K562 (cell line): Measurements from ENCODE around the gene ZNF429. TPM values are rescaled to one million over a fixed set of nuclear protein-coding genes. Genes with fewer than 3 reads are reported as not detected.
A peak's percentile ranks its signal among the peaks of the same experiment; 100 is the strongest.

Experiments
- ARID3A ChIP-seq: IDR thresholded peaks from 2 replicates; pipeline ENCODE4 v1.6.1; 2012; ENCODE audit warnings: low read depth, low read length, improper control_type of control experiment, borderline replicate concordance
- ARNT ChIP-seq, 2 experiments: fragments of 450-650 bp; IDR thresholded peaks; 2 replicates each; pipeline ENCODE4 v1.6.1; 2016; ENCODE audit warnings: mild to moderate bottlenecking in 1 of 2
- DNMT1 ChIP-seq: fragments of 450-650 bp; IDR thresholded peaks from 2 replicates; pipeline ENCODE4 v1.6.1; 2016; ENCODE audit warnings: antibody characterized with exemption, mild to moderate bottlenecking
- EP300 ChIP-seq: IDR thresholded peaks from 2 replicates; pipeline ENCODE4 v1.6.1; 2012; ENCODE audit warnings: low read length, improper control_type of control experiment
- ETS1 ChIP-seq: conservative IDR thresholded peaks from 2 replicates; pipeline ENCODE4 v1.6.1; 2011; ENCODE audit warnings: low read depth, mild to moderate bottlenecking, low read length; ENCODE audit not compliant: control insufficient read depth
- FOXA1 ChIP-seq: fragments of 450-650 bp; IDR thresholded peaks from 2 replicates; pipeline ENCODE4 v1.6.1; 2016; ENCODE audit warnings: mild to moderate bottlenecking, borderline replicate concordance
- MLLT1 ChIP-seq, 2 experiments: fragments of 450-650 bp; IDR thresholded peaks; 2 replicates each; pipeline ENCODE4 v1.6.1; 2016
- MTA3 ChIP-seq: fragments of 450-650 bp; formaldehyde crosslinking; IDR thresholded peaks from 2 replicates; pipeline ENCODE4 v1.6.1; 2017; ENCODE audit warnings: mild to moderate bottlenecking, borderline replicate concordance
- SFPQ ChIP-seq: fragments of 200-400 bp; formaldehyde crosslinking; IDR thresholded peaks from 2 replicates; pipeline ENCODE4 v1.6.1; 2017; ENCODE audit warnings: mild to moderate bottlenecking, low read depth, low read length, moderate library complexity
- TOE1 ChIP-seq, 2 experiments: fragments of 450-650 bp in 1 of 2; sonication (generic) in 1 of 2; formaldehyde crosslinking in 1 of 2; IDR thresholded peaks; 2 replicates each; pipeline versions ENCODE4 v1.7.1 to v1.8.0; 2016 to 2022; ENCODE audit warnings: borderline replicate concordance in 2 of 2, mild to moderate bottlenecking in 2 of 2, antibody characterized with exemption in 1 of 2, inconsistent platforms in 1 of 2, low read depth in 1 of 2, missing genetic modification reagents in 1 of 2, moderate library complexity in 1 of 2
- ZNF146 ChIP-seq: IDR thresholded peaks from one replicate; pipeline ENCODE4 v1.6.1; 2018; ENCODE audit warnings: missing compliant biosample characterization; ENCODE audit not compliant: unreplicated experiment
- ZNF274 ChIP-seq: IDR thresholded peaks from 2 replicates; pipeline ENCODE4 v1.6.1; 2011; ENCODE audit warnings: low read depth, mild to moderate bottlenecking, low read length, moderate library complexity, borderline replicate concordance
- ZNF316 ChIP-seq: fragments of 450-650 bp; IDR thresholded peaks from 2 replicates; pipeline ENCODE4 v1.6.1; 2016
- ZNF347 ChIP-seq: fragments of 450-650 bp; formaldehyde crosslinking; IDR thresholded peaks from 2 replicates; pipeline ENCODE4 v1.4.0; 2020; ENCODE audit warnings: low read depth, mild to moderate bottlenecking, moderate library complexity
- ZNF644 ChIP-seq: fragments of 200-800 bp; sonication (Bioruptor generic); IDR thresholded peaks from 2 replicates; pipeline ENCODE4 v1.6.1; 2016; ENCODE audit warnings: low read depth, missing genetic modification characterization, missing compliant biosample characterization
- polyA plus RNA-seq, 8 experiments: library from polyadenylated mRNA; depleted of rRNA in 4 of 8; stranded (reverse) in 5 of 8; unstranded in 3 of 8; fragments of >200 nt; fragmentation: Nextera tagmentation in 2 of 8; fragmentation: Illumina TruSeq in 1 of 8; extraction: Ambion mirVana in 2 of 8; extraction: Trizol in 1 of 8; gene quantifications; 2 replicates each; pipeline versions ENCODE4 v1.2.1 to v1.2.3, GENCODE V29; 2011 to 2014; ENCODE audit warnings: inconsistent platforms in 1 of 8, missing spikeins in 1 of 8
- total RNA-seq, 7 experiments: library from RNA; depleted of rRNA in 6 of 7; stranded (reverse); fragments of >200 nt in 6 of 7; fragmentation: Illumina TruSeq in 2 of 7; extraction: Trizol in 2 of 7; gene quantifications; 2 replicates each; pipeline versions ENCODE4 v1.2.1 to v1.2.3, GENCODE V29; 2011 to 2021; ENCODE audit warnings: low replicate concordance in 1 of 7
- TF ChIP-seq, protein P1 (sequence below), 3 experiments: IDR thresholded peaks in 2 of 3; conservative IDR thresholded peaks in 1 of 3; 2 replicates each; pipeline ENCODE4 v1.5.1; 2011 to 2012; ENCODE audit warnings: low read length in 3 of 3, mild to moderate bottlenecking in 3 of 3, control low read depth in 2 of 3, improper control_type of control experiment in 1 of 3, inconsistent platforms in 1 of 3, low read depth in 1 of 3, mixed read lengths in 1 of 3, moderate library complexity in 1 of 3; ENCODE audit not compliant: insufficient read depth in 2 of 3

ZNF429 gene
- total and polyA plus RNA-seq, 9 of the 15 experiments (the other 6 are each of a cell fraction or from before 2014, with no cell fraction given), result 11.4 to 24.5 (median 16.3) TPM

DNA sequence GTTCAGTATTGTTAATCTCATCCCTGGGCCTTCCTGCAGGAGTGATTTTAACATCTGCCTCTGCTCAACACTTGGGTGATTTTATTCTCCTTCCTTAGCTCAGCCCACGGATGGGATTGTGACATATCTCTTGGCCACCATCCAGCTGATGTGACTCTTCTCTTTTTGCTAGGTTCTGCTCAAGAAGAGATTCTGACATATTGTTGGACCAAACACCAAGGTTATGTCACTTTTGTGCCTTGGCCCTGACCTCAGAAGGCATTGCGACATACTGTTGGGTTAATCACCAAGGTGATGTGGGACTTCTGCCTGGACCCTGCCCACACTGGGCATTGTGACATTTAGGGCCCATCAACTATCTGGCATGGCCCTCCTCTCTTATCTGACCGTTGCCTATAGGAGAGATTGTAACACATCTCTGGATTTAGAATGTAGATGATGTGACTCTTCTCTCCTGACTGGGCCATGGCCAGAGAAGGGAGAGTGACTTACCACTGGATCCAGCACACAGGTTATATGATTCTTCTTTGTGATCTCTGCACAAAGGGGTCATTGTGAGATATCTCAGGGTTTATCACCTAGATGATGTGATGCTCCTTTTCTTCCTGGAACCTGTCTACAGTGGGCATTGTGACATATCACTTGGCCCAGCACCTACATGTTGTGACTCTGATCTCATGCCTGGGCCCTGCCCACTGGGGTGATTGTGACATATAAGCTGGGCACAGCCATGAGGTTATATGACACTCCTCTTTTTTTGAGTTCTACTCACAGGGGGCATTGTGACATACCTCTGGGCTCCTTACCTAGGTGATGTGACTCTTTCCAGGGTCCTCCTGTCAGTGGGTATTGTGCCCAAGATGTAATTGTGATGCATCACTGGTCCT lies 88.8 kb downstream of the ZNF429 start (continued):
- peak; percentile 54; the same call in 1 of the 2 replicates for TF ChIP-seq ARID3A
- TF ChIP-seq TOE1 (IDR thresholded peaks at IDR 0.05; ENCODE audit: borderline replicate concordance), result no peak
- no peak for TF ChIP-seq TOE1 (CRISPR knock-in tag; IDR thresholded peaks at IDR 0.05; ENCODE audit: borderline replicate concordance, low read depth)
- TF ChIP-seq ZNF316, result peak; percentile 88
- no peak for TF ChIP-seq ETS1
- TF ChIP-seq SFPQ, result no peak
- peak; percentile 75 for TF ChIP-seq EP300
- TF ChIP-seq, protein P1, sequence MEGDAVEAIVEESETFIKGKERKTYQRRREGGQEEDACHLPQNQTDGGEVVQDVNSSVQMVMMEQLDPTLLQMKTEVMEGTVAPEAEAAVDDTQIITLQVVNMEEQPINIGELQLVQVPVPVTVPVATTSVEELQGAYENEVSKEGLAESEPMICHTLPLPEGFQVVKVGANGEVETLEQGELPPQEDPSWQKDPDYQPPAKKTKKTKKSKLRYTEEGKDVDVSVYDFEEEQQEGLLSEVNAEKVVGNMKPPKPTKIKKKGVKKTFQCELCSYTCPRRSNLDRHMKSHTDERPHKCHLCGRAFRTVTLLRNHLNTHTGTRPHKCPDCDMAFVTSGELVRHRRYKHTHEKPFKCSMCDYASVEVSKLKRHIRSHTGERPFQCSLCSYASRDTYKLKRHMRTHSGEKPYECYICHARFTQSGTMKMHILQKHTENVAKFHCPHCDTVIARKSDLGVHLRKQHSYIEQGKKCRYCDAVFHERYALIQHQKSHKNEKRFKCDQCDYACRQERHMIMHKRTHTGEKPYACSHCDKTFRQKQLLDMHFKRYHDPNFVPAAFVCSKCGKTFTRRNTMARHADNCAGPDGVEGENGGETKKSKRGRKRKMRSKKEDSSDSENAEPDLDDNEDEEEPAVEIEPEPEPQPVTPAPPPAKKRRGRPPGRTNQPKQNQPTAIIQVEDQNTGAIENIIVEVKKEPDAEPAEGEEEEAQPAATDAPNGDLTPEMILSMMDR (IDR thresholded peaks at IDR 0.05 in 2 of 3, conservative IDR thresholded peaks at IDR 0.05 in 1 of 3; ENCODE audit: insufficient read depth in 2 of 3, low read depth in 1 of 3, low read length in 3 of 3), result no peak
- TF ChIP-seq ZNF146 (CRISPR knock-in tag), result no peak
- no peak for TF ChIP-seq ZNF347
- TF ChIP-seq MTA3, result peak; percentile 91
- no peak for TF ChIP-seq ZNF274
- peak; percentile 89; the same call in 1 of the 2 replicates for TF ChIP-seq ZNF644 (tag)
- TF ChIP-seq MLLT1 (IDR thresholded peaks at IDR 0.05), result no peak
- TF ChIP-seq ARNT (IDR thresholded peaks at IDR 0.05), result no peak; a peak in 2 of 4 replicates
- TF ChIP-seq FOXA1, result no peak
- no peak for TF ChIP-seq DNMT1
